H1 (cell line): ENCODE measurements around the gene GLTP. TPM values are rescaled to one million over a fixed set of nuclear protein-coding genes. Genes with fewer than 3 reads are reported as not detected.

Source experiments
- BACH1 ChIP-seq: IDR thresholded peaks from 2 replicates; pipeline ENCODE4 v1.6.1; 2012; ENCODE audit warnings: low read length, improper control_type of control experiment
- RAD21 ChIP-seq, 2 experiments: IDR thresholded peaks in 1 of 2; conservative IDR thresholded peaks in 1 of 2; 2 replicates each; pipeline ENCODE4 v1.6.1; 2011; ENCODE audit warnings: low read depth in 2 of 2, low read length in 2 of 2, improper control_type of control experiment in 1 of 2, inconsistent platforms in 1 of 2, mild to moderate bottlenecking in 1 of 2, moderate library complexity in 1 of 2
- SIN3A ChIP-seq, 2 experiments: IDR thresholded peaks in 1 of 2; conservative IDR thresholded peaks in 1 of 2; 2 replicates each; pipeline ENCODE4 v1.6.1; 2011 to 2012; ENCODE audit warnings: low read length in 2 of 2, improper control_type of control experiment in 1 of 2, low read depth in 1 of 2, mild to moderate bottlenecking in 1 of 2
- YY1 ChIP-seq: IDR thresholded peaks from 2 replicates; pipeline ENCODE4 v1.6.1; 2011; ENCODE audit warnings: low read depth, mild to moderate bottlenecking, low read length
- polyA plus RNA-seq, 7 experiments: library from polyadenylated mRNA; depleted of rRNA in 3 of 7; stranded (reverse) in 5 of 7; unstranded in 2 of 7; fragments of >200 nt in 5 of 7; fragments of 200-250 nt in 2 of 7; gene quantifications; 1 replicate in 5 of 7; 2 replicates in 1 of 7; 4 replicates in 1 of 7; pipeline versions ENCODE4 v1.2.1 to v1.2.3, GENCODE V29; 2011 to 2013; ENCODE audit warnings: missing spikeins in 2 of 7, mixed read lengths in 2 of 7
- total RNA-seq: library from RNA; stranded (reverse); fragmentation: NEBNext Ultra II Directional; extraction: Animal tissue kit (Norgen Biotek cat#: 25700); gene quantifications from 2 replicates; pipeline ENCODE4 v1.2.1, GENCODE V29; 2021
- TF ChIP-seq, protein P1 (sequence below): IDR thresholded peaks from 2 replicates; pipeline ENCODE4 v1.6.1; 2012; ENCODE audit warnings: inconsistent platforms
- TF ChIP-seq, protein P2 (sequence below): IDR thresholded peaks from 2 replicates; pipeline ENCODE4 v1.6.1; 2012; ENCODE audit warnings: inconsistent platforms
- TF ChIP-seq, protein P3 (sequence below): IDR thresholded peaks from 2 replicates; pipeline ENCODE4 v1.6.1; 2011; ENCODE audit warnings: low read depth, mild to moderate bottlenecking, low read length; ENCODE audit not compliant: insufficient read depth

Gene GLTP
- total and polyA plus RNA-seq, 2 of the 8 experiments (the other 6 are each of a cell fraction or from before 2014, with no cell fraction given) = 9.8 to 26.1 TPM

DNA sequence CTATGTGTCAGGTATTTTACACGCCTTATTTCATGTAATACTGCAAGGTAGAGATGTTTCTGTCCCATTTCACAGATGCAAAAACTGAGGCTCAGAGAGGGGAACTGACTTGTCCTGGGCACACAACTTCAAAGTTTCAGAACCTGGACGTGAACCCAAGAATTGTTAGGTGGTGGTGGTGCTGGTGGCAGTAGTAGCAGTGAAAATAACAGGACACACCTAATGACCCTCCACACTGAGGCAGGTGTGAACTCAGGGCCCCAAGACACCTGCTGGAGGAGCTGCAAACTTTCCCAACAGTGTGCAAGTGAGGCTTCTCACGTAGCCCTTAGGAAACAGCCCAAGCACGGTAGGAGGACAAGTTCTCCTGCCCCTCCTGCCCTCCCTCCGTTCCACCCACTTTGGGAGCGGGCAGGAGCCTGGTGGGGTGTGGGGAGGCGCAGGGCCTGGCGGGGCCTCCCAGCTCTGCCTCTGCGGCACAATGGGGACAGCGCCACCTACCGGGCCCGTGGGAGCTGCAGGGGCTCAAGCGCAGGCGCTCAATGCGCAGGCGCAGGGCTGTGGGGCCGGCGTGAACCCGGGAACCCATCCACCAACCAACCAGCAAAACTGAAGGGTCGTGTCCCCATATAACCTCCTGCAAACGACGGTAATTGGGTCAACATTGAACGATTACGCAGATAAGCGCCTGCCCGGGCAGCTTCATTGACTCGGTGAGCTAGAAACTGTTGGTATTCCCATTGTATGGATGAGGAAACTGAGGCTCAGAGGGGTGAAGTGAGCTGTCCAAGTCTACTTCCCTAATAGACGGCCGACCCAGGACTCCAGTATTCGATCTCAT is 35.1 kb downstream of the GLTP start (continued):
- TF ChIP-seq, protein P1, sequence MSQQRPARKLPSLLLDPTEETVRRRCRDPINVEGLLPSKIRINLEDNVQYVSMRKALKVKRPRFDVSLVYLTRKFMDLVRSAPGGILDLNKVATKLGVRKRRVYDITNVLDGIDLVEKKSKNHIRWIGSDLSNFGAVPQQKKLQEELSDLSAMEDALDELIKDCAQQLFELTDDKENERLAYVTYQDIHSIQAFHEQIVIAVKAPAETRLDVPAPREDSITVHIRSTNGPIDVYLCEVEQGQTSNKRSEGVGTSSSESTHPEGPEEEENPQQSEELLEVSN = peak; percentile 49
- TF ChIP-seq SIN3A (conservative IDR thresholded peaks at IDR 0.05 in 1 of 2, IDR thresholded peaks at IDR 0.05 in 1 of 2; ENCODE audit: low read depth in 1 of 2, low read length in 2 of 2) (0 out of 4 replicates have a peak, but pooled peaks of 1 of the 2 experiments have one; percentile 35), BACH1 (peak; percentile 60; the same call in 1 of the 2 replicates), RAD21 (IDR thresholded peaks at IDR 0.05 in 1 of 2, conservative IDR thresholded peaks at IDR 0.05 in 1 of 2; ENCODE audit: low read depth in 2 of 2, low read length in 2 of 2) (peak; percentile 74 to 83), YY1 (no peak)
- TF ChIP-seq, protein P2, sequence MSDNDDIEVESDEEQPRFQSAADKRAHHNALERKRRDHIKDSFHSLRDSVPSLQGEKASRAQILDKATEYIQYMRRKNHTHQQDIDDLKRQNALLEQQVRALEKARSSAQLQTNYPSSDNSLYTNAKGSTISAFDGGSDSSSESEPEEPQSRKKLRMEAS = peak; percentile 43
- TF ChIP-seq, protein P3, sequence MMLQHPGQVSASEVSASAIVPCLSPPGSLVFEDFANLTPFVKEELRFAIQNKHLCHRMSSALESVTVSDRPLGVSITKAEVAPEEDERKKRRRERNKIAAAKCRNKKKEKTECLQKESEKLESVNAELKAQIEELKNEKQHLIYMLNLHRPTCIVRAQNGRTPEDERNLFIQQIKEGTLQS = no peak
